ENCODE results near the gene HPSE2. TPM values are rescaled to one million over a fixed set of nuclear protein-coding genes. Genes with fewer than 3 reads are reported as not detected.

HPSE2 gene
- total RNA-seq, 1 experiment from 2014 or later = not detected

DNA sequence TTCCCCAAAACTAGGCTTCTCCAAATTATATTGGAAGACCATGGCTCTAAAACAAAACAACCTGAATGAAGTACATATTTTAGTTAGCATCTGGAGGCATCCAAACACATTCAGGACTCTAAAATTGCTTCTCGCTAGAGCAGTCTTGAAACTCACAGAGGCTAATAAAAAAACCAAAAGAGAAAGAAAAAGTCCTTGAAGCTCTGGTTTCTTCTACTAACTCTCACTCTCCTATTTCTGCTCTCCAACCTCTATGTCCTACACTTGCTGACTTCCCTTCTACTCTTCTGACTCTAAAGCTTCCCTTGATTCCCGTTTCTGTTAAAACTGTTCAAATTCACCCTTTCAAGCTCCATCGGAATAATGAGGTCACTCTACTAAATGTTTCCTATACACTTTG is 418.3 kb downstream of the HPSE2 start:
- no peak for DNase-seq (ENCODE audit: low read depth)
- in situ Hi-C loops (cut with HindIII; ENCODE audit: low pct_unique_long_range_greater_than_20kb, low sequenced_read_pairs) = no loop called here

DNA sequence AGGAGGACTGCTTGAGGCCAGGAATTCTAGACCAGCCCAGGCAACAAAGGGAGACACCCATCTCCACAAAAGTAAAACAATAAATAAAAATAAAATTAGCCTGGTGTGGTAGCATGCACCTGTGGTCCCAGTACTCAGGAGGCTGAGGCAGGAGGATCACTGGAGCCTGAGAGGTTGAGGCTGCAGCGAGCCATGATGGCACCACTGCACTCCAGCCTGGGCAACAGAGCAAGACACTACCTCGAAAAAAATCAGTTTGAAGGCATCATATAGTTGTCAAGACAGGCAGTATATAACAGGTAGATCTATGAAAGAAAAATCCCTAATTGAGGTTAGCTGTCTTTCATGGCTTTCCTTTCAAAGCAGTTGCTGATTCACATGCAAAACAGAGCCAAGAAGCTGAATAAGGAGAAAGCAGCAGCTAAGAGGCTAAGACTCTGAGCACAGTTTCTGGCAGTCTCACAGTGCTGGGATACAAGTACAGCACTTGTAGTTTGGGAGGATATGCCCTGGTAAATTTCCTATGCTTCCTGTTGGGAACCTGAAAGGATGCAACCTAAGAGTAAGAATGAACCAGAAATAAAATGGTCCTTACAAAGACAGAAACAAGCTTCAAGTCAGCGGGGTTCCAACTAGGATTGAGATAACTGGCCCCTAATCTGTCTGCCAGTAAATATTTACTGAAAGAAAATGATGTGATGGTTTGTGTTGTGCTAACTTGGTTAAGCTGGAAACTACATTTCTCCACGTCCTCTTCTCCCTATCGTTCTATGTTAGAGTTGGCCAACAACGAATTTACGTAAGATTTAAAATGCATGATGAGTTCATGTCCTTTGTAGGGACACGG is 420.4 kb downstream of the HPSE2 start:
- no peak for DNase-seq (ENCODE audit: low read depth)
- in situ Hi-C loops (cut with HindIII; ENCODE audit: low pct_unique_long_range_greater_than_20kb, low sequenced_read_pairs) = no loop called here

DNA sequence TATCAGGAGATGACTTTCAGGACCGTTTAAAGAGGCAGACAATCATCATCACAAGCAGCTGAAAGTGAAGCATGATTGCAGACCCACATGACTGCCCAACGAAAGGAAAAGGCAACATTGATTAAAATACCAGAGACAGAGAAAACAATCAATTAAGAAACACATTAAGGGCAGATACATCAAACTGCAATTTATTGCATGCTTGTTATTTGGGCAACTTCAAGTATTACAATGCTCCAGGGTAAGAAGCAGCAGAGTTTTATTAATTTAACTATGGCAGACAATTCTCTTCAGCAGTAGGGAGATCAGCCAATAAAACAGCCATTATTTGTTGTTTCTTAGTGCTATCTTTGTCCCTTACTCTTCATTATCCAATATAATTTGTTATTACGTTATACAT is 421.2 kb downstream of the HPSE2 start:
- no peak for DNase-seq (ENCODE audit: low read depth)
- in situ Hi-C loops (cut with HindIII; ENCODE audit: low pct_unique_long_range_greater_than_20kb, low sequenced_read_pairs) = no loop called here

DNA sequence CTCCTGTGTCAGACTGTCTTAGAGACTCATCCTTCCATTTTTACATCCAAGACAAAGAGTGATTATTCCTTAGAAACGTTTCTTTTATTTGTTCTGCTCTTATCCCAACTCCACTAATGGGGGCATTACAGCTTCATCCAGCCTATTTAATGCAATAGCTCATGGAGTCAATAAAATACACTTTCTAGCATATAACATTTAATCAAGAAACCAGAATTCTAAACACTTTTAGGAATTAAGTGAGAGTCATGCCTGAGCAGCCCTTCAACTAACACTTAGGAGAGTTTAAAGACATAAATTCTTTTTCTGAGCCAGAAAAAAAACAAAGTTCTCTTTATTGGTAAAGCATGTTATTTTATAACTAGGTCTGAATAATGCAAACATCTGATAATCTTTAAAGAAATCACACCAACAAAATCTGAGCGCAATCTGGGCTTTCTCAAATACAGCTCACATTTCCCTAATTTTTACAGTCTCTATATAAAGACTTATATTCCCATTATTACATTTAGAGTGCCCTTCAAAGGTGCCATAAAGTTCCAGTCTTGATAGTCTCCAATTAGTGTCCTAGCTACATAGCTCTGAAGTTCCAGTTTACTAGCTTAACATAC is 427.3 kb downstream of the HPSE2 start:
- DNase-seq (ENCODE audit: low read depth) = no peak
- in situ Hi-C loops (cut with HindIII; ENCODE audit: low pct_unique_long_range_greater_than_20kb, low sequenced_read_pairs) = no loop called here

DNA sequence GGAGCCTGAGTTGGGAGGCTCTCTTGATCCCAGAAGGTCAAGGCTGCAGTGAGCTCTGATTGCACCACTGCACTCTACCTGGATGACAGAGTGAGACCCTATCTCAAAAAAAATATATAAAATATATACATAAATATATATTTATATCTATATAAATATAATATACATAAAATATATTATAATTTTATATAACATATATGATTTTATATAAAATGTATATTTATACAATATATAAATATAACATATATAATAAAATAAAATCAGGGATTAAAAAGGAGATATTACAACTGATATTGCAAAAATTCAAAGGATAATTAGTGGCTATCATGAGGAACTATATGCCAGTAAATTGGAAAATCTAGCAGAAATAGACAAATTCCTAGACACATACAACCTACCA is 435.4 kb downstream of the HPSE2 start:
- no peak for DNase-seq (ENCODE audit: low read depth)
- in situ Hi-C loops (cut with HindIII; ENCODE audit: low pct_unique_long_range_greater_than_20kb, low sequenced_read_pairs) = no loop called here

DNA sequence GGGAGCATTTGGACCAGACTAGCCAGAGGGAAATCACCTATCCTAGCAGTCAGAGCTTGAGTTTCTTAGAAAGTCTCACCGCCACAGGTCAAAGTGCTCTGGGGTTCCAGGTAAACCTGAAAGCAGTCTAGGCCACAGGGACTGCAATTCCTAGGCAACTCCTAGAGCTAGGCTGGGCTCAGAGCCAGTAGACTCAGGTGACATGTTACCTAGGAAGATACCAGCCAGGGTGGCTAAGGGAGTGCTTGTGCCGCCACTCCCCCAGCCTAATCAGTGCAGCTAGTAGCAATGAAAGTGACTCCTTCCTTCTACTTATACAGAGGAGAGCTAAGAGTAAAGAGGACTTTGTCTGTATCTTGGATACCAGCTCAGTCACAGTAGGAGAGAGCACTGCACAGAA is 440.2 kb downstream of the HPSE2 start:
- in situ Hi-C loops (cut with HindIII; ENCODE audit: low pct_unique_long_range_greater_than_20kb, low sequenced_read_pairs) = no loop called here
- no peak for DNase-seq (ENCODE audit: low read depth)

DNA sequence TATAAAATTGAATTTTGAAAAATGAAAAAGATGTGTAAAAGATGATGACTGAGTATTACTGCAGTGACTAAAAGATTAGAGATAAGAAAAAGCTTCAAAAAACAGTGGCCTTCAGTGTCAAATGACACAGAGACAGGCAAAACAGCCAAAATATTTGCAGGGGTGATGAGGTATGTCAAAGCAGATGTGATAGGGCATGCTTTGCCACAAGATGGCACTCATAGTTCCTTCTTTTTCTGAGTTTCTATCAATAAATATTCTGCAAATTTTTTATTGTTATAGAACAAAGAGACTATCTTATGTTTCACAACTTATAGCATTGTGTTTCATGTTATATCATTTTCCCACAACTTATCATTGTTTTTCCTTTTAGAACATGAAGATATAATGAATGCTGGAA is 444.8 kb downstream of the HPSE2 start:
- no peak for DNase-seq (ENCODE audit: low read depth)
- in situ Hi-C loops (cut with HindIII; ENCODE audit: low pct_unique_long_range_greater_than_20kb, low sequenced_read_pairs) = no loop called here

DNA sequence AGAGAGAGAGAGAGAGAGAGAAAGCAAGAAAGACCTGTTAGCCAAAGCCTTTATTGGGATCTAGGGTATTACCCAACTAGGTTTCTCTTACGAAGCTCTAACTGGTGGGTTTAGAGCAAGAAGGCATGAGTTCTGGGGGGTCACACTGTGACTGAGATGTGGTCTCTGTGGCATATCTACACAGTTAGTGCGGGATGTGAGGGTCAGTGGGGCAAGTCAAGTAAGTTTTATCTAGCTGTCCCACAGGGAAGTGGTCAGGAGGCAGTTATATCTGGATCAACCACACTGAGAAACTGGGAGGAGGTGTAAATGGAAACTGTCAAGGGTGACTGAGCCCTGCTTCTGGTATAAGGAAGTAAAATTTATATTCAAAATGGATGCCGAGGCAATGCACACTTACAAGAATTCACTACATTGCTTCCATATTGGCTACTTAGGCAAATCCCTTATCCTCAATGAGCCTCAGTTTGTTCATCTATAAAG is 457.3 kb downstream of the HPSE2 start:
- no peak for DNase-seq (ENCODE audit: low read depth)
- in situ Hi-C loops (cut with HindIII; ENCODE audit: low pct_unique_long_range_greater_than_20kb, low sequenced_read_pairs) = no loop called here

DNA sequence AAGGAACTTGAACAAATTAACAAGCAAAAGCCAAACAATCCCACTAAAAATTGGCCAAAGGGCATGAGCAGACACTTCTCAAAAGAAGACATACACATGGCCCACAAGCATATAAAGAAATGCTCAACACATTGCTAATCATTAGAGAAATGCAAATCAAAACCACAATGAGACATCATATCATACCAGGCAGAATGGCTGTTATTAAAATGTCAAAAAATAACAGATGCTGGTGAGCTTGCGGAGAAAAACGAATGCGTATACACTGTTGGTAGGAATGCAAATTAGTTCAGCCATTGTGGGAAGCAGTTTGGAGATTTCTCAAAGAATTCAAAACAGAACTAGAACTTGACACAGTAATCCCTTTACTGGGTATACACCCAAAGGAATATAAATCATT is 477.2 kb downstream of the HPSE2 start:
- DNase-seq (ENCODE audit: low read depth) = no peak
- in situ Hi-C loops (cut with HindIII; ENCODE audit: low pct_unique_long_range_greater_than_20kb, low sequenced_read_pairs) = no loop called here

DNA sequence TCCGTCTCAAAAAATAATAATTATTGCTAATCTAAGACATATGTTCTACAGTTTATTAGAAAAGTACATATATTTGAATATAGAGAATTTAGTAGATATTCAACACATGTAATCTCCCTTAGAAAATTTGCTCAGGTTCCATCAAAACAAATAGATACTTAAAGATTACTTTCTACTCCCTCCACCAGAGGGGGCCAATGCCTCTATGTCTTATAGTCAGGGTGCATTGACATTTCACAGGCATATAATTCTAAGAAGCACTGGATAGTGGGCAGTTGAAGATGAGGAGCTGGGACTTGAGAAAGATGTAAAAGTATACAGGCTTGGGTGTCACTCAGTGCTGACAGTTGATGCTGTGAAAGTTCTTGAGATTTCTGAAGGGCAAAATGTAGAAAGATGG is 487.4 kb downstream of the HPSE2 start:
- in situ Hi-C loops (cut with HindIII; ENCODE audit: low pct_unique_long_range_greater_than_20kb, low sequenced_read_pairs) = no loop called here
- DNase-seq (ENCODE audit: low read depth) = no peak

DNA sequence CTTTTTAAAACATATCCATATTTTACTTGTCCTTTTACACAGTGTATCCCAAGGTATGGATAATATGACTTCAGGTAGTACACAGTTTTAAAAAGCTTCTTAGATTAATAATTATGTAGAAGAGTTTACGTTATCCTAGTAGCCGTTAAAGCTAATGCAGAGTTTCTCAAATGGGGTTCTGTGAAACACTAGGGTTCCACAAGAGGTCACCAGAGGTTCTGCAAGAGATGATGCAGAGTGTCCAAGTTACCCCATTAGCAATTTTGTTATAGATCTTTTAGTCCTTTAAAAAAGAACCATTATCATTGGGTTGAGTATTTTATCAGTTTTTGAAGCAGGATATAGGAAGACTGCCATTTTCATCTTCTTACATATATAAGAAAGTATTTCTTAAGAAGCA is 490.0 kb downstream of the HPSE2 start:
- in situ Hi-C loops (cut with HindIII; ENCODE audit: low pct_unique_long_range_greater_than_20kb, low sequenced_read_pairs) = no loop called here
- DNase-seq (ENCODE audit: low read depth) = no peak

DNA sequence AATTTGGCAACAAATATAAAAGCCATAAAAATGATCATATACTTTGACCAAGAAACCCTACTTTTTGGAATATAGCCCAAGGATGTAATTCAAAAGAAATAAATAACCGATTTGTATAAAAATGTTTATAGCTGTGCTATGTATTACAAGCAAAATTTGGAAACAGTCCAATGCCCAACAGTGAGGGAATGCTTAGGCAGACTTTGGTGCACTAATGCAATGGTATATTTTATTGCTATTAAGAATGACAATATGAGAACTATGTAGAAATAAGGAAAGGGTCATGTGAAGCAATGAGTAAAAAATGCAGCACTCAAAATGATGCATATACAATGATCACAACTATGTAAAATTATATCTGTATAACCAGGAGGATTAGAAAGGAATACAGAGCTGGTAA is 515.1 kb downstream of the HPSE2 start:
- no peak for DNase-seq (ENCODE audit: low read depth)
- in situ Hi-C loops (cut with HindIII; ENCODE audit: low pct_unique_long_range_greater_than_20kb, low sequenced_read_pairs) = no loop called here

DNA sequence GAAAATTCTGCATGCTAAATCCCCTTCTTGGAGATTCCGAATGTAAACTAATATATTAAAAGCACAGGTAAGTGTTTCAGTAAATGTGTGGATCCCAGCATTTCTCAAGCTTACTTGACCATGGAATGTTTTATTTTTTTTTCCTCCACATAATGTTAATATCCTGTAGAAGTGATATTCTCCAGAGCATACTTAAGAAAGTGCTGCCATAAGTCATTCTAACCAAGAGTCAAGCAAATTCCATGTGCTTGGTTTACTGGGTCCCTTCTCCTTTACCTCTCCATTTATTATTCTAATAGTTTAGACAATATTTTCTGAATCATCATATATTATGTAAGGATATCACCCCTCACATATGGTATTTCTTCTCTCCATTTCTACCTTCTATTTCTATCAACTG is 522.1 kb downstream of the HPSE2 start:
- no peak for DNase-seq (ENCODE audit: low read depth)
- in situ Hi-C loops (cut with HindIII; ENCODE audit: low pct_unique_long_range_greater_than_20kb, low sequenced_read_pairs) = no loop called here

DNA sequence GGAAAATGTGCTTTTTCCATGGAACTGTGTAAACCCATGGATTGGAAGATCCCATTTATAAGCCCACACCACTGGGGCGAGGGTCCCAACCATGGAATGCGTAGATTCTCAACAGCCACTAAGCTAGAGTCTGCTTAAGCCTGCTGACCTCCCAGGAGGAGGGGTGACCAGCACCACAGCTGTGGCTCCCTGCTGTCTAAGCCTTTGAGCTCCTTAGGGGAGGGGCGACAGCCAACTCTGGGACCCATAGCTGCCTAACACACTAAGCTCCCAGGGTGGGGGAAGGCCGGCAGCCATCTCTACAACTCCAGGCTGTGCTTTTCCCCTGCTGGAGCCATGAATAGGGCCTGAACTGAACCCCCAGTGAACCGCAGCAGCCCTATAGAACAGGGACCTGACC is 539.1 kb downstream of the HPSE2 start:
- in situ Hi-C loops (cut with HindIII; ENCODE audit: low pct_unique_long_range_greater_than_20kb, low sequenced_read_pairs) = no loop called here
- DNase-seq (ENCODE audit: low read depth) = no peak

DNA sequence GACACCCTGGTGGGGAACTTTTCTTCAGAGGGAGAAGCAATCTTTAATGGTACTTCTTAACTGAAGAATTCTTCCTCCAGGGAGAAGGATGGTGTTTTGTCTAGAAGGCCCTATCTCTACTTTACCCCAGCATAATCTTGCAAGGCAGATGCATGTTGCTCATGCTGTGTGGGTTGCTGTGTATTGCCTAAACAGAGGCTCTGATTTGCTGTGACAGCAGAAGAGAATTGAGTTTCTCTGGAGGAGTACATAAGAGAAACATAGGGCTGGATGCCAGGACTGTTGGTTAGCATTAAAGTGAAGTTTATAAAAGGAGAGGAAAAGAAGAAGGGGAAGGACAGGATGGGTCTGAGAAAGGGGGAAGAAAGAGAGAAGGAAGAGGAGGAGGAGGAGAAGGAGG is 540.8 kb downstream of the HPSE2 start:
- in situ Hi-C loops (cut with HindIII; ENCODE audit: low pct_unique_long_range_greater_than_20kb, low sequenced_read_pairs) = no loop called here
- DNase-seq (ENCODE audit: low read depth) = no peak

DNA sequence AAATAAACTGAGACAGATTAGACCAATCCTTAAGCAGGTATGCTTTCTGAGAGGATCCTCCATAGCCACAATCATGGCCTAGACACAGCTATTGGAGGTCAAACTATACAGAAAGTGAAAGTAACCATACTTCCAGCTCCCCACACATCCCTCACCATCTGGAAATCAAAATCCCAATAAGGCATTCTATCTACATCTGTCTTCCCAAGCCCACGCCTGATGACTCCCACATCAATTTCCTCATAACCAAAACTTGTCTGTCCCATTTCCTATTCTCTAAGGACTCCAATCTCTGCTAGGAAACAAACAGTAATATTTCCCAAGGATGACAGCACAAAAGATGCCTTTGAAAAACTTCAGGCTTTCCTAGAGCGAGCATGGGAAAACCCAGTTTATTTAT is 541.6 kb downstream of the HPSE2 start:
- in situ Hi-C loops (cut with HindIII; ENCODE audit: low pct_unique_long_range_greater_than_20kb, low sequenced_read_pairs) = no loop called here
- DNase-seq (ENCODE audit: low read depth) = no peak

DNA sequence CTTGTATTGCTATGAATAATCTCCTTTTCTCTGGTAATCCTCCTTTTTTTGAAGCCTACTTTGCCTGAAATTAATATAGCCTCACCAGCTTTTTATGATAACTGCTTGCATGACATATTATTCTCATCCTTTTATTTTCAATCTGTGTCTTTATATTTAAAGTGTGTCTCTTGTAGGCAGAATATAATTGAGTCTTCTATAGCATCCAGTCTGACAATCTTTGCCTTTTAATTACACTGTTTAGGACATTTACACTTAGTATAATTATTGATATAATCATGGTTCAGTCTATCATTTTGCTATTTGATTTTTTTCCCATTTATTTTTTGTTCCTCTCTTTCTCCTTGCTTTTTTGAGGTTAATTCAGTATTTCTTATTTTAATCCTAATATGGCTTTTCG is 548.0 kb downstream of the HPSE2 start:
- in situ Hi-C loops (cut with HindIII; ENCODE audit: low pct_unique_long_range_greater_than_20kb, low sequenced_read_pairs) = no loop called here

DNA sequence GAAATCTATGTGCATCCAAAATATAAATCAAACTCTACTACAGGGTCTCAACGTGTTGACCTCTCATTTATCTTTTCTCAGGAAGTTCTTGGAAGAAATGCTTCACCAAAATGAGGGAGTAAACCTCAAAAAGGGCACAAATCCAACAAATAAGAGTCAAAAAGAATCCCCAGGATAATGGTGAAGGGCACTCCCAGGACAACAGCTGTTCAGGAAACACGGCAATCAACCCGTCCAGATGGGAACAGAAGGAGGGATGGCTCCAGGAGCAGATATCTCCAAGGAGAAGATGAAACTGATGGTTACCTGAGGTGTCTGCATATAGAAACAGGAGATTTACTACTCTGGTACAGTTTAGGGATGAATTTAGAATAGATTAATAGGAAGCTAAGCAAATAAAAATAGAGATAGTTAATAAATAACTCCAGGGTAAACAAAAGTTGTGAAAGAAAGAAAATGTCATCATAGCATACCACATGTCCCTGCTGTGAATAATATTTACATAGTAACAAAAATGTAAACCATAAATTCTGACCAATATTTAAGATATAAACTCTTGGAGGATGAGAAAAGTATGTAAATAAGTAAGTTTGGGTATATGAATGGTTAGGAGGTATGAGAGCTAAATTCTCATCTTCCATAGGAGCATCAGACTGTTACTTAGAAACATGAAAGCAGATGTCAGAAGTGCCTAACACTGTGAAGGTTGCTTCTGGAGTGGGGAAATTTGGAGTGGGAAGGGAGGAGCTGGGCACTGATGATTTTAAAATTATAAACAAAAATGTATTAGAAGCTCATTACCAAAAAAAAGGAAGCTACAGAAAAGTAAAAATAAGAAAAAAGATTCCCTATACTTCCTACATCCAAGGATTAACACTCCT is 551.4 kb downstream of the HPSE2 start:
- in situ Hi-C loops (cut with HindIII; ENCODE audit: low pct_unique_long_range_greater_than_20kb, low sequenced_read_pairs) = no loop called here

More for the DNA sequence above, 548.0 kb downstream of the HPSE2 start:
- no peak for DNase-seq (ENCODE audit: low read depth)

DNA sequence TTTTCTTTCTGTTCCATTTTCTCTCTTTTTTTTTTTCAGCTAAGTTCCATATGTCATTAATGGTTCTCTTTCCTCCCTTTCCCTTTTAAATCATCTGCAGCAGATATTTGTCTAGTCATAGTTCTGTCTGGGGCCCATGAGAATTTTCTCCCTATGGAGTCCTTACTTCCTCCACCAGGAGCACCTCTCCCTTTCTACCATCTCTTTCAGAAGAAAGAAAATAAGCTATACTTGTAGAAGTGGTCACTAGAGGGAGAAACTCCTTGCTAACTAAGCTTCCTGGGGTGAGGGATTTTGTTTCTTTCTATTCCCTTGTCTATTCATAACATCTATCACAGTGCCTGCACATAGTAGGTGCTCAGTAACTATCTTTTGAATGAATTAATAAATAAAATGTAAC is 558.8 kb downstream of the HPSE2 start:
- DNase-seq (ENCODE audit: low read depth) = peak; percentile 2
- in situ Hi-C loops (cut with HindIII; ENCODE audit: low pct_unique_long_range_greater_than_20kb, low sequenced_read_pairs) = no loop called here

More for the DNA sequence above, 551.4 kb downstream of the HPSE2 start:
- peak; percentile 2 for DNase-seq (ENCODE audit: low read depth)
